Mesothelial cell of epicardium (in vitro differentiated cells): ENCODE data around the gene PPP1R14B. TPM values are rescaled to one million over a fixed set of nuclear protein-coding genes. Genes with fewer than 3 reads are reported as not detected.

ENCODE experiments used
- DNase-seq, 2 experiments: peaks; one replicate each; pipeline ENCODE4 v3.0.0; 2021; ENCODE audit warnings: low spot score in 2 of 2; ENCODE audit not compliant: unreplicated experiment in 2 of 2
- H3K27ac Mint-ChIP-seq: 2 replicates; pipeline ENCODE4 v1.8.0; 2021; ENCODE audit warnings: mixed read lengths
- H3K27me3 Mint-ChIP-seq: 2 replicates; pipeline ENCODE4 v1.8.0; 2021; ENCODE audit warnings: low read depth, mixed read lengths
- H3K36me3 Mint-ChIP-seq: 2 replicates; pipeline ENCODE4 v1.8.0; 2021; ENCODE audit warnings: mixed read lengths
- H3K4me1 Mint-ChIP-seq: 2 replicates; pipeline ENCODE4 v1.8.0; 2021; ENCODE audit warnings: mixed read lengths
- H3K4me3 Mint-ChIP-seq: 2 replicates; pipeline ENCODE4 v1.8.0; 2021; ENCODE audit warnings: mild to moderate bottlenecking, moderate library complexity, mixed read lengths
- H3K9me3 Mint-ChIP-seq: 2 replicates; pipeline ENCODE4 v1.8.0; 2021; ENCODE audit warnings: mixed read lengths
- CTCF ChIP-seq: fragments of 200-600 bp; sonication (generic); IDR thresholded peaks from one replicate; pipeline ENCODE4 v1.5.0; 2021; ENCODE audit warnings: antibody characterized with exemption; ENCODE audit not compliant: unreplicated experiment
- total RNA-seq: library from RNA; stranded (reverse); gene quantifications from 3 replicates; pipeline ENCODE4 v1.2.1, GENCODE V29; 2021

Gene PPP1R14B
- total RNA-seq, 1 donor from 2014 or later, result 131 TPM

GRCh38 chr11:64196626-64197025, 50.1 kb downstream of the PPP1R14B start:
- no peak for DNase-seq
- Mint-ChIP-seq H3K4me1 (no peaks in the 10 kb centered on the region), H3K27ac (no peak overlapping the region), H3K36me3 (peaks cover 35% of the 10 kb centered on the region), H3K9me3 (no peaks in the 10 kb centered on the region), H3K27me3 (no peaks in the 10 kb centered on the region), H3K4me3 (no peak overlapping the region)
- TF ChIP-seq CTCF, result no peak

Other genes starting within 250 kb of the PPP1R14B start
- 7.1 to 7.9 TPM (median 7.3 TPM) in 3 replicates for gene FLRT1, start 211.0 kb downstream of the PPP1R14B start, total RNA-seq
- 39.0 to 44.0 TPM (median 39.4 TPM) in 3 replicates for gene MACROD1, start 80.8 kb downstream of the PPP1R14B start, total RNA-seq
- 127 to 133 TPM (median 131 TPM) in 3 replicates for gene STIP1, start 60.8 kb downstream of the PPP1R14B start, total RNA-seq
- 4.8 to 8.4 TPM (median 5.9 TPM) in 3 replicates for gene FERMT3, start 40.2 kb downstream of the PPP1R14B start, total RNA-seq
- 38.9 to 41.1 TPM (median 40.9 TPM) in 3 replicates for gene TRPT1, start 20.8 kb downstream of the PPP1R14B start, total RNA-seq
- gene NUDT22, start 20.7 kb downstream of the PPP1R14B start, total RNA-seq, result 31.9 to 35.6 TPM (median 33.7 TPM) in 3 replicates
- gene DNAJC4, start 16.4 kb downstream of the PPP1R14B start, total RNA-seq, result 43.6 to 49.4 TPM (median 45.0 TPM) in 3 replicates
- 83.2 to 90.1 TPM (median 85.8 TPM) in 3 replicates for gene VEGFB, start 12.4 kb downstream of the PPP1R14B start, total RNA-seq
- 35.5 to 40.2 TPM (median 36.4 TPM) in 3 replicates for gene FKBP2, start 5.8 kb downstream of the PPP1R14B start, total RNA-seq
- 34.9 to 35.7 TPM (median 35.7 TPM) in 3 replicates for gene PLCB3, start 4.6 kb upstream of the PPP1R14B start, total RNA-seq
- gene BAD, start 37.7 kb upstream of the PPP1R14B start, total RNA-seq, result 50.2 to 53.1 TPM (median 52.2 TPM) in 3 replicates
- gene GPR137, start 38.9 kb upstream of the PPP1R14B start, total RNA-seq, result 43.8 to 45.1 TPM (median 44.6 TPM) in 3 replicates
- 0.22 to 0.58 TPM (median 0.27 TPM) in 3 replicates for gene KCNK4, start 44.4 kb upstream of the PPP1R14B start, total RNA-seq
- gene CATSPERZ, start 53.4 kb upstream of the PPP1R14B start, total RNA-seq, result 0.47 TPM in 1 of 3 replicates, not detected in the others
- 23.2 to 26.6 TPM (median 26.4 TPM) in 3 replicates for gene ESRRA, start 58.6 kb upstream of the PPP1R14B start, total RNA-seq
- 178 to 201 TPM (median 184 TPM) in 3 replicates for gene TRMT112, start 70.6 kb upstream of the PPP1R14B start, total RNA-seq
- gene PRDX5, start 71.2 kb upstream of the PPP1R14B start, total RNA-seq, result 134 to 139 TPM (median 139 TPM) in 3 replicates
- 10.1 to 12.0 TPM (median 11.5 TPM) in 3 replicates for gene CCDC88B, start 93.3 kb upstream of the PPP1R14B start, total RNA-seq
- 27.6 to 30.1 TPM (median 30.1 TPM) in 3 replicates for gene RPS6KA4, start 112.2 kb upstream of the PPP1R14B start, total RNA-seq